B cell (primary cell): ENCODE results near the gene PRKAG2. TPM values are rescaled to one million over a fixed set of nuclear protein-coding genes. Genes with fewer than 3 reads are reported as not detected.

Source experiments
- ATAC-seq: fragments of 200-7000 bp; cut with Tn5 transposase; one replicate; pipeline ENCODE4 v1.10.0; 2021; ENCODE audit warnings: low read depth, mild to moderate bottlenecking, moderate number of reproducible peaks, moderate library complexity
- CTCF ChIA-PET: fragments of 350-600 bp; sonication (Branson Sonifier 250); formaldehyde crosslinking; loops from one replicate; lab custom pipeline; 2021; ENCODE audit warnings: antibody characterized with exemption, inconsistent platforms; lab: Charles Lee
- POLR2A ChIA-PET: fragments of 350-600 bp; sonication (Branson Sonifier 250); formaldehyde crosslinking; loops from one replicate; lab custom pipeline; 2021; ENCODE audit warnings: antibody characterized with exemption; lab: Charles Lee
- DNase-seq: peaks from one replicate; pipeline ENCODE4 v3.0.0; 2013
- H2AFZ ChIP-seq: 2 replicates; pipeline ENCODE4 v1.6.1; 2012; ENCODE audit warnings: mild to moderate bottlenecking, low read depth, low read length; ENCODE audit not compliant: insufficient read depth, poor library complexity, severe bottlenecking
- H3K27ac ChIP-seq, 2 donors: 1 replicate in 1 of 2; 2 replicates in 1 of 2; pipeline ENCODE4 v1.5.1; 2012 to 2013; ENCODE audit warnings: low read length in 2 of 2, mild to moderate bottlenecking in 2 of 2, moderate library complexity in 1 of 2
- H3K27me3 ChIP-seq, 4 experiments: fragments of 200-600 bp in 1 of 4; sonication (generic) in 1 of 4; replicated peaks in 1 of 4; 1 replicate in 2 of 4; 2 replicates in 2 of 4; pipeline versions ENCODE4 v1.6.1 to v1.7.0; 2013 to 2016; ENCODE audit warnings: low read length in 3 of 4, mild to moderate bottlenecking in 2 of 4, mixed read lengths in 1 of 4, moderate library complexity in 1 of 4; ENCODE audit not compliant: insufficient read depth in 4 of 4, control insufficient read depth in 3 of 4; ENCODE audit errors: control extremely low read depth in 1 of 4
- H3K36me3 ChIP-seq, 2 experiments: replicated peaks in 1 of 2; 1 replicate in 1 of 2; 2 replicates in 1 of 2; pipeline versions ENCODE4 v1.6.1 to v1.7.1; 2013; ENCODE audit warnings: low read length in 1 of 2; ENCODE audit not compliant: insufficient read depth in 2 of 2, control insufficient read depth in 1 of 2; ENCODE audit errors: control extremely low read depth in 1 of 2, extremely low read depth in 1 of 2
- H3K4me1 ChIP-seq, 2 donors: fragments of 200-600 bp in 1 of 2; sonication (generic) in 1 of 2; 1 replicate in 1 of 2; 2 replicates in 1 of 2; pipeline versions ENCODE4 v1.5.1 to v1.6.1; 2013 to 2017; ENCODE audit warnings: low read length in 2 of 2; ENCODE audit not compliant: control insufficient read depth in 2 of 2, insufficient read depth in 2 of 2
- H3K4me2 ChIP-seq: replicated peaks from 2 replicates; pipeline ENCODE3; 2012; ENCODE audit warnings: mild to moderate bottlenecking, low read depth, low read length; ENCODE audit not compliant: poor library complexity, severe bottlenecking
- H3K4me3 ChIP-seq, 5 experiments: fragments of 200-600 bp in 1 of 5; sonication (generic) in 1 of 5; 1 replicate in 3 of 5; 2 replicates in 2 of 5; pipeline versions ENCODE4 v1.5.1 to v1.7.0; 2011 to 2016; ENCODE audit warnings: low read length in 4 of 5, mild to moderate bottlenecking in 4 of 5, low read depth in 2 of 5, control low read depth in 1 of 5, moderate library complexity in 1 of 5; ENCODE audit not compliant: insufficient read depth in 1 of 5; ENCODE audit errors: control extremely low read depth in 1 of 5, extremely low read depth in 1 of 5
- H3K79me2 ChIP-seq: fragments of 200-600 bp; sonication (generic); one replicate; pipeline ENCODE4 v1.6.0; 2016; ENCODE audit warnings: low read length; ENCODE audit not compliant: control insufficient read depth, insufficient read depth
- H3K9ac ChIP-seq: fragments of 200-600 bp; sonication (generic); 2 replicates; pipeline ENCODE4 v1.6.1; 2017; ENCODE audit warnings: mild to moderate bottlenecking, low read length, moderate library complexity
- H3K9me3 ChIP-seq, 3 donors: one replicate each; pipeline versions ENCODE4 v1.6.1 to v1.7.1; 2013; ENCODE audit warnings: low read length in 2 of 3; ENCODE audit not compliant: control insufficient read depth in 2 of 3, insufficient read depth in 1 of 3; ENCODE audit errors: control extremely low read depth in 1 of 3
- H4K20me1 ChIP-seq: 2 replicates; pipeline ENCODE4 v1.6.0; 2012; ENCODE audit warnings: mild to moderate bottlenecking, low read length; ENCODE audit not compliant: insufficient read depth, control insufficient read depth, poor library complexity, severe bottlenecking
- H3K27ac Mint-ChIP-seq: one replicate; pipeline ENCODE4 v1.8.0; 2021; ENCODE audit warnings: mixed read lengths
- H3K27me3 Mint-ChIP-seq: one replicate; pipeline ENCODE4 v1.8.0; 2021; ENCODE audit warnings: mixed read lengths
- H3K4me1 Mint-ChIP-seq: one replicate; pipeline ENCODE4 v1.8.0; 2021; ENCODE audit warnings: mixed read lengths
- H3K4me3 Mint-ChIP-seq: one replicate; pipeline ENCODE4 v1.8.0; 2021; ENCODE audit warnings: mixed read lengths
- H3K9me3 Mint-ChIP-seq: one replicate; pipeline ENCODE4 v1.8.0; 2022; ENCODE audit warnings: mixed read lengths; ENCODE audit not compliant: insufficient read depth
- CTCF ChIP-seq: fragments of 200-600 bp; IDR thresholded peaks from one replicate; pipeline ENCODE4 v1.8.0; 2022; ENCODE audit warnings: antibody characterized with exemption, mild to moderate bottlenecking
- EZH2 ChIP-seq: IDR thresholded peaks from 2 replicates; pipeline ENCODE4 v1.6.1; 2012; ENCODE audit warnings: borderline replicate concordance, low read depth, mild to moderate bottlenecking, moderate library complexity, low read length; ENCODE audit not compliant: insufficient read depth, poor library complexity, severe bottlenecking
- WGBS: methylation state at CpG from one replicate; pipeline ENCODE4 v1.1.5; 2013; ENCODE audit warnings: missing lambda C conversion rate; ENCODE audit not compliant: insufficient coverage; 5-methylcytosine and 5-hydroxymethylcytosine counted together
- intact Hi-C: fragments of 100-400 bp; cut with micrococcal nuclease; formaldehyde crosslinking; loops from one replicate; pipeline ENCODE4 v1.10.0; 2022
- polyA plus RNA-seq: library from polyadenylated mRNA; depleted of rRNA; stranded (reverse); fragments of >200 nt; gene quantifications from 2 replicates; pipeline ENCODE4 v1.2.3, GENCODE V29; 2012
- total RNA-seq, 2 donors: library from RNA; stranded (reverse); fragments of 120-200 nt in 1 of 2; gene quantifications; 1 replicate in 1 of 2; 2 replicates in 1 of 2; pipeline versions ENCODE4 v1.2.3 to v1.2.4, GENCODE V29; 2013 to 2022

Gene PRKAG2
- total and polyA plus RNA-seq, 2 donors (not counting 1 experiment from before 2014, with no cell fraction given) = 22.1 to 56.3 TPM

GRCh38 chr7:151572136-151572535 is 304.8 kb downstream of the PRKAG2 start:
- H3K27ac Mint-ChIP-seq = no peak overlapping the region
- H3K4me1 Mint-ChIP-seq = no peaks in the 10 kb centered on the region
- H4K20me1 ChIP-seq = no peaks in the 10 kb centered on the region
- ChIA-PET POLR2A (no interaction called here), CTCF (interaction anchor here (0.9 to 4.5 kb wide), 2 partner anchors 186 to 191 kb away, joined by 3 to 22 read pairs; no protein-coding TSS in a partner anchor)
- H3K4me3 ChIP-seq = no peak overlapping the region
- no peak overlapping the region for H3K4me2 ChIP-seq
- DNase-seq = no peak
- no peak overlapping the region for H2AFZ ChIP-seq
- H3K79me2 ChIP-seq = no peaks in the 10 kb centered on the region
- no peak for ATAC-seq
- no peaks in the 10 kb centered on the region for H3K9me3 Mint-ChIP-seq
- WGBS = no CpG with 5 or more reads among the region's 2 CpGs
- no peaks in the 10 kb centered on the region for H3K27me3 ChIP-seq
- TF ChIP-seq EZH2 (no peak), CTCF (no peak)
- peaks cover 0 to 7% of the 10 kb centered on the region in 2 experiments for H3K36me3 ChIP-seq
- intact Hi-C loops = no loop called here
- no peak overlapping the region for H3K9ac ChIP-seq
- H3K4me1 ChIP-seq = no peaks in the 10 kb centered on the region
- no peak overlapping the region for H3K27ac ChIP-seq
- no peak overlapping the region for H3K4me3 Mint-ChIP-seq
- no peaks in the 10 kb centered on the region for H3K9me3 ChIP-seq
- no peaks in the 10 kb centered on the region for H3K27me3 Mint-ChIP-seq

GRCh38 chr7:151571471-151571870 is 305.4 kb downstream of the PRKAG2 start:
- H3K27me3 Mint-ChIP-seq = no peaks in the 10 kb centered on the region
- Histone ChIP-seq H2AFZ (no peak overlapping the region), H3K9me3 (no peaks in the 10 kb centered on the region), H3K4me3 (no peak overlapping the region), H3K9ac (no peak overlapping the region), H3K79me2 (no peaks in the 10 kb centered on the region), H4K20me1 (no peaks in the 10 kb centered on the region), H3K4me2 (no peak overlapping the region), H3K36me3 (peaks cover 0 to 7% of the 10 kb centered on the region in 2 experiments), H3K4me1 (no peaks in the 10 kb centered on the region), H3K27ac (no peak overlapping the region), H3K27me3 (no peaks in the 10 kb centered on the region)
- H3K4me3 Mint-ChIP-seq = no peak overlapping the region
- CTCF ChIA-PET = interaction anchor here (0.9 to 4.5 kb wide), 3 partner anchors 92 to 192 kb away, joined by 3 to 22 read pairs (median 3); no protein-coding TSS in a partner anchor
- H3K9me3 Mint-ChIP-seq = no peaks in the 10 kb centered on the region
- no peaks in the 10 kb centered on the region for H3K4me1 Mint-ChIP-seq
- no peak for DNase-seq
- no peak overlapping the region for H3K27ac Mint-ChIP-seq
- POLR2A ChIA-PET = no interaction called here
- ATAC-seq = no peak
- intact Hi-C loops = no loop called here
- 100% methylated on average over 1 of the region's 5 CpGs for WGBS
- TF ChIP-seq CTCF (no peak), EZH2 (no peak)
